OCI-LY3 (cell line): ENCODE results near the gene ERBB4.

Source experiments
- EZH2phosphoT487 ChIP-seq: fragments of 200-600 bp; shearing (Covaris generic); IDR thresholded peaks from 2 replicates; pipeline ENCODE4 v1.6.1; 2018; ENCODE audit warnings: antibody characterized with exemption, mixed run types, low read depth
- TF ChIP-seq, protein P1 (sequence below): fragments of 200-600, 300-600 bp; sonication (generic); IDR thresholded peaks from 2 replicates; pipeline ENCODE4 v1.5.1; 2014; ENCODE audit warnings: antibody characterized with exemption, low read length, low read depth

GRCh38 chr2:212538305-212539071 lies at the start of gene ERBB4:
- TF ChIP-seq, protein P1, sequence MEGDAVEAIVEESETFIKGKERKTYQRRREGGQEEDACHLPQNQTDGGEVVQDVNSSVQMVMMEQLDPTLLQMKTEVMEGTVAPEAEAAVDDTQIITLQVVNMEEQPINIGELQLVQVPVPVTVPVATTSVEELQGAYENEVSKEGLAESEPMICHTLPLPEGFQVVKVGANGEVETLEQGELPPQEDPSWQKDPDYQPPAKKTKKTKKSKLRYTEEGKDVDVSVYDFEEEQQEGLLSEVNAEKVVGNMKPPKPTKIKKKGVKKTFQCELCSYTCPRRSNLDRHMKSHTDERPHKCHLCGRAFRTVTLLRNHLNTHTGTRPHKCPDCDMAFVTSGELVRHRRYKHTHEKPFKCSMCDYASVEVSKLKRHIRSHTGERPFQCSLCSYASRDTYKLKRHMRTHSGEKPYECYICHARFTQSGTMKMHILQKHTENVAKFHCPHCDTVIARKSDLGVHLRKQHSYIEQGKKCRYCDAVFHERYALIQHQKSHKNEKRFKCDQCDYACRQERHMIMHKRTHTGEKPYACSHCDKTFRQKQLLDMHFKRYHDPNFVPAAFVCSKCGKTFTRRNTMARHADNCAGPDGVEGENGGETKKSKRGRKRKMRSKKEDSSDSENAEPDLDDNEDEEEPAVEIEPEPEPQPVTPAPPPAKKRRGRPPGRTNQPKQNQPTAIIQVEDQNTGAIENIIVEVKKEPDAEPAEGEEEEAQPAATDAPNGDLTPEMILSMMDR = no peak
- TF ChIP-seq EZH2phosphoT487 = no peak
